MM.1S (cell line): ENCODE measurements around the gene PDE3B.

Experiments used
- DNase-seq: peaks from one replicate; pipeline ENCODE4 v3.0.0-alpha.2; 2015
- H2AFZ ChIP-seq: fragments of 300-600 bp; sonication (generic); 2 replicates; pipeline ENCODE4 v1.6.0; 2016; ENCODE audit warnings: antibody characterized with exemption, low read length
- H3F3A ChIP-seq: fragments of 300-600 bp; sonication (generic); 2 replicates; pipeline ENCODE4 v1.6.1; 2016; ENCODE audit warnings: mild to moderate bottlenecking, antibody characterized with exemption, low read length, moderate library complexity, mixed read lengths; ENCODE audit not compliant: insufficient read depth
- H3K27ac ChIP-seq: fragments of 300-600 bp; sonication (generic); 2 replicates; pipeline ENCODE4 v1.5.1; 2016; ENCODE audit warnings: mild to moderate bottlenecking, low read length
- H3K27me3 ChIP-seq: fragments of 300-600 bp; sonication (generic); replicated peaks from 2 replicates; pipeline ENCODE4 v1.6.0; 2016; ENCODE audit warnings: low read length; ENCODE audit not compliant: insufficient read depth
- H3K36me3 ChIP-seq: fragments of 300-600 bp; sonication (generic); replicated peaks from 2 replicates; pipeline ENCODE4 v1.6.1; 2016; ENCODE audit warnings: mild to moderate bottlenecking, low read length, mixed read lengths; ENCODE audit not compliant: insufficient read depth
- H3K4me1 ChIP-seq: fragments of 300-600 bp; sonication (generic); 2 replicates; pipeline ENCODE4 v1.6.1; 2016; ENCODE audit warnings: low read length, mixed read lengths
- H3K4me2 ChIP-seq: fragments of 300-600 bp; sonication (generic); 2 replicates; pipeline ENCODE4 v1.6.0; 2016; ENCODE audit warnings: low read depth, low read length
- H3K4me3 ChIP-seq: fragments of 300-600 bp; sonication (generic); 2 replicates; pipeline ENCODE4 v1.5.1; 2016; ENCODE audit warnings: low read length, mixed read lengths
- H3K79me2 ChIP-seq: fragments of 300-600 bp; sonication (generic); 2 replicates; pipeline ENCODE4 v1.6.1; 2016; ENCODE audit warnings: mixed run types, low read length, mixed read lengths
- H3K9ac ChIP-seq: fragments of 300-600 bp; sonication (generic); 2 replicates; pipeline ENCODE4 v1.6.1; 2016; ENCODE audit warnings: low read length, mixed read lengths
- H3K9me2 ChIP-seq: fragments of 300-600 bp; sonication (generic); replicated peaks from 2 replicates; pipeline ENCODE4 v1.6.1; 2016; ENCODE audit warnings: mild to moderate bottlenecking, low read length, mixed read lengths; ENCODE audit not compliant: insufficient read depth
- H3K9me3 ChIP-seq: fragments of 300-600 bp; sonication (generic); replicated peaks from 2 replicates; pipeline ENCODE4 v1.6.1; 2016; ENCODE audit warnings: mild to moderate bottlenecking, low read length, mixed read lengths; ENCODE audit not compliant: insufficient read depth
- H4K20me1 ChIP-seq: fragments of 300-600 bp; sonication (generic); 2 replicates; pipeline ENCODE4 v1.6.1; 2016; ENCODE audit warnings: mild to moderate bottlenecking, low read length, moderate library complexity, mixed read lengths; ENCODE audit not compliant: insufficient read depth
- EZH2 ChIP-seq: fragments of 300-600 bp; sonication (generic); optimal IDR thresholded peaks from 2 replicates; pipeline ENCODE3; 2017; ENCODE audit warnings: low read depth, mild to moderate bottlenecking, antibody characterized with exemption, low read length, mixed read lengths
- EZH2phosphoT487 ChIP-seq: fragments of 300-600 bp; sonication (generic); IDR thresholded peaks from 2 replicates; pipeline ENCODE4 v1.6.1; 2018; ENCODE audit warnings: antibody characterized with exemption, low read length
- TF ChIP-seq, protein P1 (sequence below): fragments of 300-600 bp; sonication (generic); IDR thresholded peaks from 2 replicates; pipeline ENCODE4 v1.5.1; 2016; ENCODE audit warnings: antibody characterized with exemption, low read length, mixed read lengths

Gene PDE3B

DNA sequence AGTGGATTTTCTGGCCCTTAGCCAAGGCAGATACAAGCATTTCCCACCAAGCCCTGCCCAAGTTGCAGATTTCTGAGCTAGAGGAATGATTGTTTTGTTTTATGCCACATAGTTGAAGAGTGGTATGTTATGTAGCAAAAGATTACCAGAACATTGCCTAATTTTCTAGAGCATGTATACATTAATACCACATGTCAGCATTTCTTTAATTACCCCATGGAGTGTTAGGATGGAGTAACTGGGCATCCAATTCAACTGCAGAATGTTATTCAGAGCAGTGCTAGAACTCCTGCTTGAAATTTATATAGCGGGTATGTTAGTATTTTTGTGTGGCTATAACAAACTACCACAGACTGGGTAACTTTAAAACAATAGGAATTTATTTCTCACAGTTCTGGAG lies 272.8 kb downstream of the PDE3B start:
- Histone ChIP-seq H2AFZ (no peak overlapping the region), H3K27ac (no peak overlapping the region), H4K20me1 (no peaks in the 10 kb centered on the region), H3K4me2 (no peak overlapping the region), H3K79me2 (no peaks in the 10 kb centered on the region), H3K9me3 (no peaks in the 10 kb centered on the region), H3K9ac (no peak overlapping the region), H3F3A (no peaks in the 10 kb centered on the region), H3K4me3 (no peak overlapping the region), H3K27me3 (no peaks in the 10 kb centered on the region), H3K9me2 (no peaks in the 10 kb centered on the region), H3K36me3 (no peaks in the 10 kb centered on the region), H3K4me1 (no peaks in the 10 kb centered on the region)
- DNase-seq: no peak
- TF ChIP-seq, protein P1, sequence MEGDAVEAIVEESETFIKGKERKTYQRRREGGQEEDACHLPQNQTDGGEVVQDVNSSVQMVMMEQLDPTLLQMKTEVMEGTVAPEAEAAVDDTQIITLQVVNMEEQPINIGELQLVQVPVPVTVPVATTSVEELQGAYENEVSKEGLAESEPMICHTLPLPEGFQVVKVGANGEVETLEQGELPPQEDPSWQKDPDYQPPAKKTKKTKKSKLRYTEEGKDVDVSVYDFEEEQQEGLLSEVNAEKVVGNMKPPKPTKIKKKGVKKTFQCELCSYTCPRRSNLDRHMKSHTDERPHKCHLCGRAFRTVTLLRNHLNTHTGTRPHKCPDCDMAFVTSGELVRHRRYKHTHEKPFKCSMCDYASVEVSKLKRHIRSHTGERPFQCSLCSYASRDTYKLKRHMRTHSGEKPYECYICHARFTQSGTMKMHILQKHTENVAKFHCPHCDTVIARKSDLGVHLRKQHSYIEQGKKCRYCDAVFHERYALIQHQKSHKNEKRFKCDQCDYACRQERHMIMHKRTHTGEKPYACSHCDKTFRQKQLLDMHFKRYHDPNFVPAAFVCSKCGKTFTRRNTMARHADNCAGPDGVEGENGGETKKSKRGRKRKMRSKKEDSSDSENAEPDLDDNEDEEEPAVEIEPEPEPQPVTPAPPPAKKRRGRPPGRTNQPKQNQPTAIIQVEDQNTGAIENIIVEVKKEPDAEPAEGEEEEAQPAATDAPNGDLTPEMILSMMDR: no peak
- no peak for TF ChIP-seq EZH2phosphoT487
- TF ChIP-seq EZH2: no peak
